H1 (cell line): Measurements from ENCODE around the gene F10. TPM values are rescaled to one million over a fixed set of nuclear protein-coding genes. Genes with fewer than 3 reads are reported as not detected.

Source experiments
- CHD1 ChIP-seq: IDR thresholded peaks from 2 replicates; pipeline ENCODE4 v1.6.1; 2012; ENCODE audit warnings: low read depth, low read length, improper control_type of control experiment
- CHD7 ChIP-seq: fragments of 300-600 bp; sonication (generic); IDR thresholded peaks from 2 replicates; pipeline ENCODE4 v1.7.1; 2012; ENCODE audit warnings: low read length, moderate library complexity, mild to moderate bottlenecking, inconsistent platforms; ENCODE audit not compliant: insufficient replicate concordance
- EGR1 ChIP-seq: IDR thresholded peaks from 2 replicates; pipeline ENCODE4 v1.6.1; 2011; ENCODE audit warnings: low read depth, low read length, borderline replicate concordance
- GABPA ChIP-seq: IDR thresholded peaks from 2 replicates; pipeline ENCODE4 v1.6.1; 2011; ENCODE audit warnings: mild to moderate bottlenecking, low read length, moderate library complexity, borderline replicate concordance; ENCODE audit not compliant: insufficient read depth
- JUND ChIP-seq: IDR thresholded peaks from 2 replicates; pipeline ENCODE4 v1.6.1; 2011; ENCODE audit warnings: mild to moderate bottlenecking, improper control_type of control experiment, low read length
- KDM5A ChIP-seq: fragments of 200-600 bp; IDR thresholded peaks from 2 replicates; pipeline ENCODE4 v1.7.1; 2012; ENCODE audit warnings: mild to moderate bottlenecking, low read length, inconsistent platforms, mixed read lengths
- MAFK ChIP-seq: IDR thresholded peaks from 2 replicates; pipeline ENCODE4 v1.6.1; 2012; ENCODE audit warnings: low read depth, mild to moderate bottlenecking, improper control_type of control experiment, low read length
- NRF1 ChIP-seq: IDR thresholded peaks from 2 replicates; pipeline ENCODE4 v1.6.1; 2011; ENCODE audit warnings: mild to moderate bottlenecking, low read depth, low read length, improper control_type of control experiment
- RXRA ChIP-seq: IDR thresholded peaks from 2 replicates; pipeline ENCODE4 v1.6.1; 2011; ENCODE audit warnings: low read depth, mild to moderate bottlenecking, low read length, moderate library complexity; ENCODE audit not compliant: insufficient read depth
- SP1 ChIP-seq: IDR thresholded peaks from 2 replicates; pipeline ENCODE4 v1.6.1; 2011; ENCODE audit warnings: low read depth, low read length
- TEAD4 ChIP-seq: IDR thresholded peaks from 2 replicates; pipeline ENCODE4 v1.6.1; 2012; ENCODE audit warnings: low read depth, low read length, inconsistent platforms, mixed read lengths
- polyA plus RNA-seq, 7 experiments: library from polyadenylated mRNA; depleted of rRNA in 3 of 7; stranded (reverse) in 5 of 7; unstranded in 2 of 7; fragments of >200 nt in 5 of 7; fragments of 200-250 nt in 2 of 7; gene quantifications; 1 replicate in 5 of 7; 2 replicates in 1 of 7; 4 replicates in 1 of 7; pipeline versions ENCODE4 v1.2.1 to v1.2.3, GENCODE V29; 2011 to 2013; ENCODE audit warnings: missing spikeins in 2 of 7, mixed read lengths in 2 of 7
- total RNA-seq: library from RNA; stranded (reverse); fragmentation: NEBNext Ultra II Directional; extraction: Animal tissue kit (Norgen Biotek cat#: 25700); gene quantifications from 2 replicates; pipeline ENCODE4 v1.2.1, GENCODE V29; 2021

F10 gene
- total and polyA plus RNA-seq, 2 of the 8 experiments (the other 6 are each of a cell fraction or from before 2014, with no cell fraction given) = 2.0 to 4.2 TPM

GRCh38 chr13:113135281-113135760 lies 12.7 kb downstream of the F10 start (continued):
- no peak for TF ChIP-seq CHD7
- no peak for TF ChIP-seq SP1
- TF ChIP-seq KDM5A = no peak
- TF ChIP-seq MAFK = no peak
- no peak for TF ChIP-seq NRF1
- TF ChIP-seq EGR1 = no peak
- TF ChIP-seq CHD1 = no peak
- TF ChIP-seq TEAD4 = no peak
- TF ChIP-seq RXRA = no peak
- TF ChIP-seq JUND = no peak
- no peak for TF ChIP-seq GABPA
